HG03520 (cell line): Measurements from ENCODE around the gene PHAF1.
"Not testable (repeated sequence)": the region's sequence is repeated elsewhere in the genome, so short reads cannot be mapped to it uniquely, and the experiment has no call there.

Source experiments
- ATAC-seq: cut with Tn5 transposase; IDR thresholded peaks from one replicate; pipeline ENCODE4 v1.9.1; 2021; ENCODE audit warnings: mild to moderate bottlenecking, moderate library complexity; ENCODE audit not compliant: unreplicated experiment

Gene PHAF1

DNA sequence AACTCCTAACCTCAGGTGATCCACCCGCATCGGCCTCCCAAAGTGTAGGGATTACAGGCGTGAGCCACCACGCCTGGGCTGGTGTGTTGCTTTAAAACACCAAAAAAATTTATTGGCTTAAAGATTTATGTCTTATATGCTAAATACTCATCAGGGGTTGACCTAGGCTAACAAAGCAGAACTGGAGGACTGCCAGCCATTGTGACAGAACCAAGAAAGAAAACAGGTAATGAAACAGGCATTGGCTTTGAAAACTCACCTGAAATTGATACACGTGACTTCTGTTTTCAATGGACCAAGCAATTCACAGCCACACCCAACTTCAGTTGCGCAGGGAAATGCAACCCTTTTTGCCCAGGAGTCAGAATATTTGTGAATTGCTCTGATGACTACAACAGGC is 4.9 kb upstream of the PHAF1 start:
- no peak for ATAC-seq

GRCh38 chr16:67105246-67105645 is 4.5 kb upstream of the PHAF1 start:
- ATAC-seq: no peak

DNA sequence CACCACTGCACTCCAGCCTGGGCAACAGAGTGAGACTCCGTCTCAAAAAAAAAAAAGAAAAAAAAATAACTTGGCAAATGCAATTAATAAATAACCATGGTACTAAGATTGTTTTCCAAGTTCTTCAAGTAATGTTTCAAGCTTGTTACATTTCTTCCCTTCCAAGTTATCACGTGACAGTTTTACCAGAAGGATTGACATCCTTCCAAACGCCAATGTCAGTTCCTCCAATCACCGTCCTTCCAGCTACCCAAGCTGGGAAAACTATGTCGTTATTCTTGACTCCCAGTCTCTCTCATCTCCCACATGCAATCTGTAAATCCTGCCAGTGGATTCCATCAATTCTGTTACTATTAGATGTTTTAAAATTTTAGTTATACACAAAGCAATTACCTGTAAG is 3.9 kb upstream of the PHAF1 start:
- ATAC-seq: no peak

DNA sequence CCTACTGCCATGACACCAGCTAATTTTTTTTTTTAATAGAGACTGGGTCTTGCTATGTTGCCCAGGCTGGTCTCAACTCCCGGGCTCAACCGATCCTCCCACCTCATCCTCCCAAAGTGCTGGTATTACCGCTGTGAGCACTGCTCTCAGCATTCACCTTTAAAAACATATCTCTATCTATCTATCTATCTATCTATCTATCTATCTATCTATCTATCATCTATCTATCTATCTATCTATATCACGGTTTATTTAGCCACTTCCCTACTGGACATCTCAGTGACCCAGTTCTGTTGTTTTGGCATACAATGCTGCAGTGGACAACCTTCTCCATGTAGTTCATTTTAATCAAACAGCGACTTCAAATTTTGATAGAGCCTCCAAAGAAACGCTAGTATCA is 1.3 kb upstream of the PHAF1 start:
- no peak for ATAC-seq

DNA sequence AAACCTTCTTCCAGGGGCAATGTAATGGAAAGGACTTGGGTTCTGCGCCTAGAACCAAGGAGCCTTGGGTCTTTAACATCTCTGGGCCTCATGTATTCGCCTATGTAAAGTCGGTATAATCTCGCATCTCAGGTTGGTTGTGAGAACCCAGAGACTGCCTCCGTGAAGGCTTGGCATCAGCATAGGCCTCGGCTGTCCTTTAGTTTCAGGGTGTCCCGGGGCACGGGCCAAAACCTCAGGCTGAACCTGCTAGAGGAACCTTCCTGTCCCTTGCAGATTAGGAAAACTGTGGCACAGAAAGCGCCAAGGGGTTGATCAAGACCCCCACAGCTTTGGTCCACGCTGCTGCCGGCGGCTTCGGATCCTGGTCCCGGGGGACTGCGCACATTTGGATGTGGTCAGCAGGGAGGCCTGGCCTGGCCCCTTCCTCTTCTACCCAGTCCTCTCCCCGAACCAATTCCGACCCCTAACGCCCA is 772 bp upstream of the PHAF1 start:
- ATAC-seq: no peak

- no peak for ATAC-seq
Observed at GRCh38 chr16:67111951-67112444, 2.3 kb downstream of the PHAF1 start.

DNA sequence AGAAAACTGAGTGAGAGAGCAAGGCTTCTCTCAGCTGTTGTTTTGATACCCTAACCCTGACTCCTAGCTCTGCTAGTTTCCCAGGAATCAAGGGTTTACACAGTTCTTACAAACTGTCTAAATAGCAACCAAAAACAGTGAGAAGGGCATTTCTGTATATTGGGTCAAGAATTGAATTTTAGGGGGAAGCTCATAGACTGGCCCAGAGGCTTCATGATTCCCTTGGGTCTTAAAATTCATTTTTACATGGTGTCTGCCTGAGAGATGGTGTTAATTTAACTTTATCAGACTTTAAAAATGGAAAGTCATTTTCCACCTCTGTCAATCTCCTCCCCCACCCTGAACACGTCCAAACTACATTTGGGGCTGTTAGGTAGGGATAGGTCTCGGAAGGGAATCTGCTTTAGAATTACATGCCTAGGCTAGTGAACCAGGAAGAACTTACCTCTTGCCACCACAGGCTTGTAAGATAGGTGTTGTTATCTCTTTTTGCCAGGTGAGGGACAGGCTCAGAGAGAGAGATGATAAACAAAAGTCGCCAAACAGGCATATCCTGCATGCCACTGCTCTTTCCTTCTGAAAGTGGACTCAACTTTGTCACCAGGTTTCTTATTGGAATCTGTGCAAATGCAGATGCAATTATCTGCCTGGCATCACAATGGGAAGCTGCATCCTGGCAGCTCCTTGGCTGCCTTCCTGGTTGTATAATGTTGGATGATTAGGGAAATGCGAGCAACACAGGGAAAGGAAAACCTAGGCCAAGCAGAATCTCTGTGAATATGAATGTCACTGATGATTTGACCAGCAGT is 3.1 kb downstream of the PHAF1 start:
- no peak for ATAC-seq

DNA sequence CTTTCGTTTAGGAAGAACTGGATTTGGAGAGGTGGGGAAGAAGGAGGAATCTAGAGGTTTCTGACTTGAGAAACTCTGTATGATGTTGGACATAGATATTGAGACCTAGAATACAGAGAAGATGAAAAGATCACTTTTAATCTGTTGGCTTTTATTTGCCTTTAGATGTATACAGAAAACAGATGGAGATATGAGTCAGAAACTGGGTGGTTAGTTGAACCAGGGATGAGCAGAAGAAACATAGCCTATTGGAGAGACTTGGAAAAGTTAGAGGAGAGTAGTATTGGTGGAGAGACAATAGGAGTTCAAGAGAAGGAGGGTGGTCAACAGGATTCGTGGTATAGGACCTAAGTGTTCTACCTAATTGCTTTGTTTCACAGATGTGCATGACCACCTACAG is 5.1 kb downstream of the PHAF1 start:
- ATAC-seq: no peak

GRCh38 chr16:67115639-67116038 is 5.9 kb downstream of the PHAF1 start:
- ATAC-seq: no peak

GRCh38 chr16:67116388-67117311 is 6.9 kb downstream of the PHAF1 start:
- no peak for ATAC-seq

DNA sequence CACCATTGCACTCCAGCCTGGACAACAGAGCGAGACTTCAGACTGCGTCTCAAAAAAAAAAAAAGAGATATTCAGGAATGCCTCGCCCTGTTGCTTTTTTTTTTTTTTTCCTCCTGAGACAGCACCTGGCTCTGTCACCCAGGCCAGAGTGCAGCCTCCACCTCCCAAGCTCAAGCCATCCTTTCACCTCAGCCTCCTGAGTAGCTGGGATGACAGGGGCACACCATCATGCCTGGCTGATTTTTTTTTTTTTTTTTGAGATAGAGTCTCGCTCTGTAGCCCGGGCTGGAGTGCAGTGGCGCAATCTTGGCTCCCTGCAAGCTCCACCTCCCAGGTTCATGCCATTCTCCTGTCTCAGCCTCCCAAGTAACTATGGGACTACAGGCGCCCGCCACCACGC is 8.0 kb downstream of the PHAF1 start:
- no peak for ATAC-seq

DNA sequence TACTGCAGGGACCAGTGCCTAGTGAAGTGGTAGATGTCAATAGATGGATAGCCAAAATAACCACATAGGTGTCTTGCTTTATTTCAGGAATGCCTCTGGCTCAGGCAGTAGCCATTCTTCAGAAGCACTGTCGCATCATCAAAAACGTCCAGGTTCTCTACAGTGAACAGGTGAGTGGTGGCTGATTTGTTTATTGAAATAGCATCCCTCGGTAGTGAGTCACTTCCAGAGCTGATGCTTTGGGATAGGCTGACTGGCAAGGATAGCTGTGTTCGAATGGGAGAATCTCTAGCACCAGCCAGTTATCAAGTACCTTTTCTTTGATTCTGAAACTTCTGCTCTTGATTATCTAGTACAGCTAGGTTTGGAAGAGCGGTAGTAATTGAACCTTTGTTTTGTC is 10.3 kb downstream of the PHAF1 start:
- ATAC-seq: no peak

DNA sequence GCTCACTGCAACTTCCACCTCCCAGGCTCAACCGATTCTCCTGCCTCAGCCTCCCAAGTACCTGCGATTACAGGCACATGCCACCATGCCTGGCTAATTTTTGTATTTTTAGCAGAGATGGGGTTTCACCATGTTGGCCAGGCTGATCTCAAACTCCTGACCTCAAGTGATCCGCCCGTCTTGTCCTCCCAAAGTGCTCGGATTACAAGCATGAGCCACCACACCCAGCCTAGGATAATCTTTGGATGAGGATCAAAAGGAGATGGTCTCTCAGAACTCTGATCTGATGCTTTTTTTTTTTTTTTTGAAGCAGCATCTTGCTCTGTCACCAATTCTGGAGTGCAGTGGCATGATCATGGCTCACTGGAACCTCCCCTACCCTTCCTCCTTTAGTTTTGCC is 13.1 kb downstream of the PHAF1 start:
- ATAC-seq: not testable (repeated sequence)

- no peak for ATAC-seq
Observed at GRCh38 chr16:67128417-67128816, 18.7 kb downstream of the PHAF1 start.

GRCh38 chr16:67128887-67129286 is 19.1 kb downstream of the PHAF1 start:
- ATAC-seq: no peak

DNA sequence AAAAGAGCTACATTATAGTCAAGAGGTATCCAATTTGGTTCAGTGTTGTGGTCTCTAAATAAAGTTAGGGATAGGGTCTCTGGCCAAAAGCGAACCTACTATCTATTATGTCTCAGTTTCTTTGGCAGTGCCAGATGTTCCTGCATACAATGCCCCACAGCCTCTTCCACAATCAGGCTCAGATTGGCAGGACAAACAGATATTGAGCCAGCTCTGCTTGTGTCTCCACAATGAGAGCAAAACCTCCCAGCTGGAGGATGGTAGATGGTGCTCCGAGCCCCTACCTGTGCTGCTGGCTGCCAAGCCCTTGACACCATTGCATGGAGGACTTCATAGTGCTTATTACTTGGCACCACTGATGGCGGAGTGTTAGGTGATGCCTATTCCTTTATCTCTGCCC is 19.7 kb downstream of the PHAF1 start:
- ATAC-seq: no peak

GRCh38 chr16:67137605-67138004 is 27.9 kb downstream of the PHAF1 start:
- ATAC-seq: no peak

DNA sequence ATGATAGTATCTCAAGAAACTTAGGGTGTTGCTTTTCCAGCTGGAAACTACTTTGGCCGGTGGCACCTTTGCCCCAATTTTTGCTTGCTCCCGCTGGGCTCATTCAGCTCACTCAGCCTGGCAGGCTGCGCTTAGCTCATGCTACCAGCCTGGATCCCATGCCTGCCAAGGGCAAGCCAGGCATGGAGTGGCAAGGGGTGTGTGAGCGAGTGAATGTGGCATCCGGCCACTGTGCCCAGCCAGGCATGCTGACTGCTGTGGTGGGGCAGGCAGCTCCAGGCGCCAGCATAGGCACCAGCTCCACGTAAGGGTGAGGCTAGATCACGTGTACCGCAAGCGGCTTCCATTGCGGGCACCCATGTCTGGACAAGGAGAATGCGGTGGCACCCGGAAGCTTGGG is 31.6 kb downstream of the PHAF1 start:
- ATAC-seq: no peak

DNA sequence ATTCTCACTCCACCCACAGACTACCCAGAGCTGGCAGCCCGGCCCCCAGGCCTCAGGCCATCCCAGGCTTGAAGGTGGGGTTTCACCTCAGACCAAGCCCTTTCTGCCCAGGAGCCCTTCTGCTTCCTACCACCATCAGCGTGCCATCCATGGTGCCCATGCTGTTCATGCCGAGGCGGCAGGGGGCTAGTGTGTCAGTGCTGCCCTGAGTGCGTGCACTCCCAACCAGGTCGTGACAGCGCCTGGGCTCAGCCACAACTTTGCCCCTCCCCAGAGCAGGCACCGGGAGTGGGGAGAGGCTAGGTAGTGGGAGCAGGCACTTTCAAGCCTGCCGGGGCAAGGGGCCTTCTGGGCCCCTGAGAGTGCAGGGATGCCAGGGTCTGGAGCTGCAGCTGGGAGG is 32.6 kb downstream of the PHAF1 start:
- no peak for ATAC-seq

DNA sequence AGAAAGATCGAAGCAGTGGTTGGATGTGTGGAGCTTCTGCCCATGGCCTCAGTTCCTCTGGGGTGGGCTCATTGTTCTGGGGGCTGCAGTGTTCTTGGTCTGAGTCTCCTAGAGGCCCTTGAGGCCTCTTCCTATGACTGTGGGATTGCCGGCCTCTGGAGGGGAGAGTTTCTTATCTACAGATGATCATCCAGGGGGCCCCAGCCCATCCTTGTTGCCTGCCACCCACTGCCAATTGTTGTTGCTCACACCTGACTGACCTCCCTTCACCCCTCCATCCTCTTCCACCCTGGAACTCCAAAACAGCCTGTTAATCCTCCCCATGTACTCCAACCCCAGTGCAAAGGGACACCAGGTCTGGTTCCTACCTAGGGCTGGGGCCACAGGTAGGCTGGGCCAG is 35.2 kb downstream of the PHAF1 start:
- ATAC-seq: no peak

- no peak for ATAC-seq
Observed at GRCh38 chr16:67145746-67146145, 36.0 kb downstream of the PHAF1 start.
